ENCODE measurements around the gene EYS.
A peak's percentile ranks its signal among the peaks of the same experiment; 100 is the strongest.

The EYS gene

GRCh38 chr6:64100702-64101303 is 1606.2 kb downstream of the EYS start:
- TF ChIP-seq, protein P1, sequence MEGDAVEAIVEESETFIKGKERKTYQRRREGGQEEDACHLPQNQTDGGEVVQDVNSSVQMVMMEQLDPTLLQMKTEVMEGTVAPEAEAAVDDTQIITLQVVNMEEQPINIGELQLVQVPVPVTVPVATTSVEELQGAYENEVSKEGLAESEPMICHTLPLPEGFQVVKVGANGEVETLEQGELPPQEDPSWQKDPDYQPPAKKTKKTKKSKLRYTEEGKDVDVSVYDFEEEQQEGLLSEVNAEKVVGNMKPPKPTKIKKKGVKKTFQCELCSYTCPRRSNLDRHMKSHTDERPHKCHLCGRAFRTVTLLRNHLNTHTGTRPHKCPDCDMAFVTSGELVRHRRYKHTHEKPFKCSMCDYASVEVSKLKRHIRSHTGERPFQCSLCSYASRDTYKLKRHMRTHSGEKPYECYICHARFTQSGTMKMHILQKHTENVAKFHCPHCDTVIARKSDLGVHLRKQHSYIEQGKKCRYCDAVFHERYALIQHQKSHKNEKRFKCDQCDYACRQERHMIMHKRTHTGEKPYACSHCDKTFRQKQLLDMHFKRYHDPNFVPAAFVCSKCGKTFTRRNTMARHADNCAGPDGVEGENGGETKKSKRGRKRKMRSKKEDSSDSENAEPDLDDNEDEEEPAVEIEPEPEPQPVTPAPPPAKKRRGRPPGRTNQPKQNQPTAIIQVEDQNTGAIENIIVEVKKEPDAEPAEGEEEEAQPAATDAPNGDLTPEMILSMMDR (IDR thresholded peaks at IDR 0.05; ENCODE audit: insufficient read depth, low read depth, low read length, missing control alignments), result no peak
- H3K4me3 ChIP-seq (ENCODE audit: low read length), result no peak overlapping the region
- no peak for DNase-seq (ENCODE audit: low read depth)

DNA sequence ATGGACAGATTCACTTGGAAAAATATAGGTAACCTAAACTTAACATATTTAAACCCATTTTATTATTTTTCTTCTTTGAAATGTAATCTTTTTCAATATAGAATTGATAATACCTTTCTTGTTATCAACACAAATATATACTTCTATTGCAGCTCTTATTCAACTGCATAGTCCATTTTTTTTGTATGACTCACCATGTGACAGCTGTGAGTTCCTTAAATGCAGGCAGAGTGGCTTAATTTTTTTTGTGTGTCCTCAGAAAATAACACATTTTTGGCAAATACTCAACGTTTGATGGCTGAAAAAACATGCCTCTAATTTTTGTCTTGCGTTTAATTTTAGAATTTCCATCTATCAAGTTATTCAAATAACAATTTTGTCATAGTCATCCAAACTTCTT is 1616.7 kb downstream of the EYS start:
- peak; percentile 9 for DNase-seq (ENCODE audit: low read depth)

DNA sequence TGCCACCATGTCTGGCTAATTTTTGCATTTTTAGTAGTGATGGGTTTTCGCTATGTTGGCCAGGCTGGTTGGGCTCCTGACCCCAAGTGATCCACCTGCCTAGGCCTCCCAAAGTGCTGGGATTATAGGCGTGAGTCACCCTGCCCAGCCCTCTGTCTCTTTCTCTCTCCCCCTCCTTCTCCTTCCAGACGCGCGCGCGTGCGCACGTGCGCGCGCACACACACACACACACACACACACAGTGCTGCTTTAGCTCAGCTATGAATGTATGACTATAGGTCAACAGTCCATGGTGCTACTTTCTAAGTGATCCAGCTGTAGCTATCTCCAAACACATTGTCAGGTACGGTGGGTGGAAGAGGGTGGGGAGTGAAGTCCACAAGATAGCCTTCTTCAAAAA is 1621.9 kb downstream of the EYS start:
- no peak overlapping the region for H3K4me3 ChIP-seq (ENCODE audit: low read length)
- TF ChIP-seq, protein P1 (IDR thresholded peaks at IDR 0.05; ENCODE audit: insufficient read depth, low read depth, low read length, missing control alignments), result no peak

More for the DNA sequence above, 1616.7 kb downstream of the EYS start:
- TF ChIP-seq, protein P1 (IDR thresholded peaks at IDR 0.05; ENCODE audit: insufficient read depth, low read depth, low read length, missing control alignments), result no peak
- H3K4me3 ChIP-seq (ENCODE audit: low read length), result no peak overlapping the region

GRCh38 chr6:64084185-64084663 is 1622.8 kb downstream of the EYS start:
- peak; percentile 51 for DNase-seq (ENCODE audit: low read depth)
- no peak overlapping the region for H3K4me3 ChIP-seq (ENCODE audit: low read length)
- TF ChIP-seq, protein P1 (IDR thresholded peaks at IDR 0.05; ENCODE audit: insufficient read depth, low read depth, low read length, missing control alignments), result no peak

More for the DNA sequence above, 1621.9 kb downstream of the EYS start:
- no peak for DNase-seq (ENCODE audit: low read depth)

DNA sequence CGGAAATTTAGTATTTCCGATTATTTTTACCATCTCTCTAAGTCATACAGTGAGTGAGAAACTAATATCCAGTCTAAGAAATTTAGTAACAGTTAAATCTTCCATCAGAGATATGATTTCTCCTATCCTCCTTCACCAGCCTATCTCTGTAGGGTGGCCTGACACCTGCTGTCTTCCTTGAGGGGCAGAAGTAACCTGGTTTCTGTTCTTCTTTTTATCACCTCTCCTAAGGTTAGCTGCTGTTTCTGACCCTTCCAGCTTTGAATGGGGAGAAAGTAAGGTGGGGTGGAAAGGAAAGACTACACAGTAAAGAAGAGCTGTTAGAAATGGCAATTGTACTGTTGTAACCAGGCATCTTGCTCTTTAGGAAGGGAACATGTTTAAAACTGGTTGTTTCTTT is 1623.8 kb downstream of the EYS start:
- no peak overlapping the region for H3K4me3 ChIP-seq (ENCODE audit: low read length)
- no peak for DNase-seq (ENCODE audit: low read depth)
- TF ChIP-seq, protein P1 (IDR thresholded peaks at IDR 0.05; ENCODE audit: insufficient read depth, low read depth, low read length, missing control alignments), result no peak

GRCh38 chr6:64081453-64081852 is 1625.6 kb downstream of the EYS start:
- no peak overlapping the region for H3K4me3 ChIP-seq (ENCODE audit: low read length)
- TF ChIP-seq, protein P1 (IDR thresholded peaks at IDR 0.05; ENCODE audit: insufficient read depth, low read depth, low read length, missing control alignments), result no peak
- peak; percentile 33 for DNase-seq (ENCODE audit: low read depth)

DNA sequence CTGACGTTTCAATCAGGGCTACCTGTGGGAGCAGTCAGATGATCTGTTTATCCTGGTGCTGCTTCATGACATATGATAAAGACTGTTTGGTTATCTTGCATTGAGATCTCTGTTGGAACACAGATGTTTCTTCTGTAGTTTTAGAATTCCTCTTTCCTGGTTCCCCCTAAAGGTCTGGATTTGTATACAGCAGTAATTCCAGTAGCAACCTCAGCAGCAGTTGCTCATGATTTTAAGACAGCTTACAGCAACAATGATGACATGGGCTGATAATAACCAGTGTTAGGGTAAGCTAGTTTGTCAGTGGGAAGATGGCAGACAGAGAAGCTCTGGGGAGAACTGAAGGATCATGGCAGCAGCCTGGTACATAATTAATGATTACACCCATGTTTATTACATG is 1632.0 kb downstream of the EYS start:
- H3K4me3 ChIP-seq (ENCODE audit: low read length), result no peak overlapping the region
- DNase-seq (ENCODE audit: low read depth), result no peak
- TF ChIP-seq, protein P1 (IDR thresholded peaks at IDR 0.05; ENCODE audit: insufficient read depth, low read depth, low read length, missing control alignments), result no peak
